Hepatocyte (in vitro differentiated cells): Measurements from ENCODE around the gene DNAJC1.

Source experiments
- EZH2 ChIP-seq: fragments of 200-600 bp; sonication (generic); IDR thresholded peaks from 2 replicates; pipeline ENCODE4 v1.6.1; 2016; ENCODE audit warnings: antibody characterized with exemption, mild to moderate bottlenecking, borderline replicate concordance
- EZH2phosphoT487 ChIP-seq: fragments of 200-600 bp; sonication (generic); IDR thresholded peaks from one replicate; pipeline ENCODE4 v1.6.1; 2018; ENCODE audit warnings: antibody characterized with exemption, mild to moderate bottlenecking, low read depth, moderate library complexity; ENCODE audit not compliant: unreplicated experiment, severe bottlenecking
- TF ChIP-seq, protein P1 (sequence below): fragments of 200-600 bp; sonication (generic); IDR thresholded peaks from 2 replicates; pipeline ENCODE4 v1.5.1; 2016; ENCODE audit warnings: antibody characterized with exemption, mild to moderate bottlenecking; ENCODE audit not compliant: poor library complexity

DNA sequence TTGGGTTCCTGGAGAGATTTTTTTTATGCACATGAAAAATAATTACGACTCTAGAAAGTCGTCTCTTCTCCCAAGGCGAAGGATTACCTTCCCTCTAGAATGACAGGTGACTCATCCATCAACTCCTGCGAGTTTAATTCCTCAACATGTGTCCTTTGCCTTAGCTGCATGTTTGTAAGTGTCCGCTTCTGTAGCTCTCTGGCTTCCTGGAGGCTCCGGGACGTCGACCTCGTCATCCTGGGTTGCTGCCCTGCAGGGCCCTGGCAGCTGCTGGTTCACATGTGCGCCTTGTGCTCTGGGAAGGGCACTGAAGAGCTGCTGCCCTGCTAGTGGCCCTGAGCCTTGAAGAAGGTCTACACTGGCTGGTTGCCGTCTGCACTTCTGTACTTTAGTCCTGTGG is 259.3 kb downstream of the DNAJC1 start:
- TF ChIP-seq, protein P1, sequence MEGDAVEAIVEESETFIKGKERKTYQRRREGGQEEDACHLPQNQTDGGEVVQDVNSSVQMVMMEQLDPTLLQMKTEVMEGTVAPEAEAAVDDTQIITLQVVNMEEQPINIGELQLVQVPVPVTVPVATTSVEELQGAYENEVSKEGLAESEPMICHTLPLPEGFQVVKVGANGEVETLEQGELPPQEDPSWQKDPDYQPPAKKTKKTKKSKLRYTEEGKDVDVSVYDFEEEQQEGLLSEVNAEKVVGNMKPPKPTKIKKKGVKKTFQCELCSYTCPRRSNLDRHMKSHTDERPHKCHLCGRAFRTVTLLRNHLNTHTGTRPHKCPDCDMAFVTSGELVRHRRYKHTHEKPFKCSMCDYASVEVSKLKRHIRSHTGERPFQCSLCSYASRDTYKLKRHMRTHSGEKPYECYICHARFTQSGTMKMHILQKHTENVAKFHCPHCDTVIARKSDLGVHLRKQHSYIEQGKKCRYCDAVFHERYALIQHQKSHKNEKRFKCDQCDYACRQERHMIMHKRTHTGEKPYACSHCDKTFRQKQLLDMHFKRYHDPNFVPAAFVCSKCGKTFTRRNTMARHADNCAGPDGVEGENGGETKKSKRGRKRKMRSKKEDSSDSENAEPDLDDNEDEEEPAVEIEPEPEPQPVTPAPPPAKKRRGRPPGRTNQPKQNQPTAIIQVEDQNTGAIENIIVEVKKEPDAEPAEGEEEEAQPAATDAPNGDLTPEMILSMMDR, result no peak
- TF ChIP-seq EZH2phosphoT487 (no peak), EZH2 (no peak)
